ENCODE results near the gene PRICKLE3. TPM values are rescaled to one million over a fixed set of nuclear protein-coding genes. Genes with fewer than 3 reads are reported as not detected.

PRICKLE3 gene
- total RNA-seq, 1 experiment from 2014 or later, result 4.0 TPM

GRCh38 chrX:49192722-49193328 is 6.7 kb upstream of the PRICKLE3 start:
- peak overlapping the region; percentile 75 for H3K4me2 ChIP-seq (ENCODE audit: low read depth, low read length, poor library complexity, severe bottlenecking)
- no peaks in the 10 kb centered on the region for H3K9me2 ChIP-seq (replicated peaks; ENCODE audit: insufficient read depth, low read length)
- no peaks in the 10 kb centered on the region for H4K20me1 ChIP-seq (ENCODE audit: insufficient read depth, low read depth, low read length)
- H3K9me3 ChIP-seq (ENCODE audit: low read length), result no peaks in the 10 kb centered on the region
- no peaks in the 10 kb centered on the region for H3K79me2 ChIP-seq (ENCODE audit: low read length)
- DNase-seq, result peak; percentile 77
- peaks cover 12% of the 10 kb centered on the region for H3K4me1 ChIP-seq (ENCODE audit: low read length)
- H3K27me3 ChIP-seq (ENCODE audit: low read length), result no peaks in the 10 kb centered on the region
- no peak overlapping the region for H3K9ac ChIP-seq (ENCODE audit: low read length)
- H2AFZ ChIP-seq (ENCODE audit: low read length), result no peak overlapping the region
- H3K4me3 ChIP-seq (ENCODE audit: low read length), result 0 out of 2 replicates have a peak overlapping the region, but pooled peaks have one; percentile 81
- no peaks in the 10 kb centered on the region for H3K36me3 ChIP-seq (ENCODE audit: insufficient read depth, low read length)
- H3K27ac ChIP-seq (ENCODE audit: low read length), result no peak overlapping the region

- Histone ChIP-seq H3K9me2 (replicated peaks; ENCODE audit: insufficient read depth, low read length) (no peaks in the 10 kb centered on the region), H3K36me3 (ENCODE audit: insufficient read depth, low read length) (no peaks in the 10 kb centered on the region), H3K27me3 (ENCODE audit: low read length) (no peaks in the 10 kb centered on the region), H3K27ac (ENCODE audit: low read length) (peak overlapping the region; percentile 66), H3K4me1 (ENCODE audit: low read length) (peaks cover 15% of the 10 kb centered on the region), H4K20me1 (ENCODE audit: insufficient read depth, low read depth, low read length) (no peaks in the 10 kb centered on the region), H2AFZ (ENCODE audit: low read length) (no peak overlapping the region), H3K79me2 (ENCODE audit: low read length) (no peaks in the 10 kb centered on the region), H3K9ac (ENCODE audit: low read length) (peak overlapping the region; percentile 82), H3K9me3 (ENCODE audit: low read length) (no peaks in the 10 kb centered on the region), H3K4me3 (ENCODE audit: low read length) (peak overlapping the region; percentile 81), H3K4me2 (ENCODE audit: low read depth, low read length, poor library complexity, severe bottlenecking) (peak overlapping the region; percentile 75)
- DNase-seq, result peak; percentile 70
Observed at GRCh38 chrX:49191574-49192011, 5.4 kb upstream of the PRICKLE3 start.

GRCh38 chrX:49190821-49191573 is 4.8 kb upstream of the PRICKLE3 start:
- Histone ChIP-seq H3K27ac (ENCODE audit: low read length) (peak overlapping the region; percentile 66), H3K4me3 (ENCODE audit: low read length) (peak overlapping the region; percentile 81), H2AFZ (ENCODE audit: low read length) (no peak overlapping the region), H3K9me2 (replicated peaks; ENCODE audit: insufficient read depth, low read length) (no peaks in the 10 kb centered on the region), H3K9ac (ENCODE audit: low read length) (peak overlapping the region; percentile 82), H3K9me3 (ENCODE audit: low read length) (no peaks in the 10 kb centered on the region), H3K4me2 (ENCODE audit: low read depth, low read length, poor library complexity, severe bottlenecking) (peak overlapping the region; percentile 75), H4K20me1 (ENCODE audit: insufficient read depth, low read depth, low read length) (no peaks in the 10 kb centered on the region), H3K36me3 (ENCODE audit: insufficient read depth, low read length) (no peaks in the 10 kb centered on the region), H3K4me1 (ENCODE audit: low read length) (peaks cover 18% of the 10 kb centered on the region), H3K79me2 (ENCODE audit: low read length) (peaks cover 2% of the 10 kb centered on the region; the same call in 1 of the 2 replicates), H3K27me3 (ENCODE audit: low read length) (no peaks in the 10 kb centered on the region)
- peak; percentile 97 for DNase-seq

GRCh38 chrX:49189606-49190005 is 3.4 kb upstream of the PRICKLE3 start:
- H3K4me3 ChIP-seq (ENCODE audit: low read length), result peak overlapping the region; percentile 70
- H3K27me3 ChIP-seq (ENCODE audit: low read length), result no peaks in the 10 kb centered on the region
- no peak for DNase-seq
- H3K4me2 ChIP-seq (ENCODE audit: low read depth, low read length, poor library complexity, severe bottlenecking), result peak overlapping the region; percentile 64
- no peaks in the 10 kb centered on the region for H3K9me2 ChIP-seq (replicated peaks; ENCODE audit: insufficient read depth, low read length)
- no peak overlapping the region for H2AFZ ChIP-seq (ENCODE audit: low read length)
- H3K79me2 ChIP-seq (ENCODE audit: low read length), result peaks cover 13% of the 10 kb centered on the region
- H4K20me1 ChIP-seq (ENCODE audit: insufficient read depth, low read depth, low read length), result no peaks in the 10 kb centered on the region; the same call in 1 of the 2 replicates
- no peaks in the 10 kb centered on the region for H3K36me3 ChIP-seq (ENCODE audit: insufficient read depth, low read length)
- H3K4me1 ChIP-seq (ENCODE audit: low read length), result peaks cover 22% of the 10 kb centered on the region
- peak overlapping the region; percentile 57 for H3K27ac ChIP-seq (ENCODE audit: low read length)
- H3K9ac ChIP-seq (ENCODE audit: low read length), result peak overlapping the region; percentile 73
- no peaks in the 10 kb centered on the region for H3K9me3 ChIP-seq (ENCODE audit: low read length)

GRCh38 chrX:49188468-49189076 is 2.4 kb upstream of the PRICKLE3 start:
- Histone ChIP-seq H3K27me3 (ENCODE audit: low read length) (no peaks in the 10 kb centered on the region), H4K20me1 (ENCODE audit: insufficient read depth, low read depth, low read length) (no peaks in the 10 kb centered on the region; the same call in 1 of the 2 replicates), H3K79me2 (ENCODE audit: low read length) (peaks cover 17% of the 10 kb centered on the region), H2AFZ (ENCODE audit: low read length) (no peak overlapping the region), H3K9ac (ENCODE audit: low read length) (no peak overlapping the region), H3K4me2 (ENCODE audit: low read depth, low read length, poor library complexity, severe bottlenecking) (no peak overlapping the region), H3K9me3 (ENCODE audit: low read length) (no peaks in the 10 kb centered on the region), H3K9me2 (replicated peaks; ENCODE audit: insufficient read depth, low read length) (no peaks in the 10 kb centered on the region), H3K4me3 (ENCODE audit: low read length) (no peak overlapping the region), H3K36me3 (ENCODE audit: insufficient read depth, low read length) (no peaks in the 10 kb centered on the region), H3K4me1 (ENCODE audit: low read length) (peaks cover 30% of the 10 kb centered on the region), H3K27ac (ENCODE audit: low read length) (no peak overlapping the region)
- DNase-seq, result no peak

GRCh38 chrX:49187526-49187925 is 1.4 kb upstream of the PRICKLE3 start:
- no peaks in the 10 kb centered on the region for H3K27me3 ChIP-seq (ENCODE audit: low read length)
- H3K79me2 ChIP-seq (ENCODE audit: low read length), result peaks cover 17% of the 10 kb centered on the region
- DNase-seq, result no peak

GRCh38 chrX:49187028-49187394 is 838 bp upstream of the PRICKLE3 start:
- Histone ChIP-seq H3K36me3 (ENCODE audit: insufficient read depth, low read length) (peaks cover 3% of the 10 kb centered on the region; the same call in 1 of the 2 replicates), H3K9me2 (replicated peaks; ENCODE audit: insufficient read depth, low read length) (no peaks in the 10 kb centered on the region), H3K27me3 (ENCODE audit: low read length) (no peaks in the 10 kb centered on the region), H4K20me1 (ENCODE audit: insufficient read depth, low read depth, low read length) (no peaks in the 10 kb centered on the region; the same call in 1 of the 2 replicates), H3K4me3 (ENCODE audit: low read length) (no peak overlapping the region), H3K79me2 (ENCODE audit: low read length) (peaks cover 17% of the 10 kb centered on the region), H3K4me1 (ENCODE audit: low read length) (peaks cover 26% of the 10 kb centered on the region), H2AFZ (ENCODE audit: low read length) (no peak overlapping the region), H3K27ac (ENCODE audit: low read length) (no peak overlapping the region), H3K9me3 (ENCODE audit: low read length) (no peaks in the 10 kb centered on the region), H3K4me2 (ENCODE audit: low read depth, low read length, poor library complexity, severe bottlenecking) (peak overlapping the region; percentile 87), H3K9ac (ENCODE audit: low read length) (peak overlapping the region; percentile 82)
- no peak for DNase-seq

More at GRCh38 chrX:49187526-49187925, 1.4 kb upstream of the PRICKLE3 start:
- H4K20me1 ChIP-seq (ENCODE audit: insufficient read depth, low read depth, low read length), result no peaks in the 10 kb centered on the region; the same call in 1 of the 2 replicates
- no peak overlapping the region for H3K27ac ChIP-seq (ENCODE audit: low read length)
- H3K9me3 ChIP-seq (ENCODE audit: low read length), result no peaks in the 10 kb centered on the region
- peaks cover 28% of the 10 kb centered on the region for H3K4me1 ChIP-seq (ENCODE audit: low read length)
- no peaks in the 10 kb centered on the region for H3K9me2 ChIP-seq (replicated peaks; ENCODE audit: insufficient read depth, low read length)
- H2AFZ ChIP-seq (ENCODE audit: low read length), result no peak overlapping the region
- peaks cover 3% of the 10 kb centered on the region; the same call in 1 of the 2 replicates for H3K36me3 ChIP-seq (ENCODE audit: insufficient read depth, low read length)
- no peak overlapping the region for H3K4me2 ChIP-seq (ENCODE audit: low read depth, low read length, poor library complexity, severe bottlenecking)
- no peak overlapping the region for H3K9ac ChIP-seq (ENCODE audit: low read length)
- no peak overlapping the region for H3K4me3 ChIP-seq (ENCODE audit: low read length)
